DMS153 treated with DMSO at 0.1 percent for 48 hours (cell line): ENCODE data around the gene C21orf58.

Experiments
- DNase-seq: peaks from one replicate; lab custom pipeline; 2025; ENCODE audit not compliant: unreplicated experiment; lab: John Stamatoyannopoulos, UW

C21orf58 gene

GRCh38 chr21:46297338-46298271 lies 26.1 kb downstream of the C21orf58 start:
- DNase-seq, result no peak

- peak; percentile 45 for DNase-seq
These were observed 27.5 kb downstream of the C21orf58 start for GRCh38 chr21:46295996-46296752.

- DNase-seq, result no peak
These were observed 28.4 kb downstream of the C21orf58 start for GRCh38 chr21:46295177-46295770.

- DNase-seq, result no peak
These were observed 29.0 kb downstream of the C21orf58 start for GRCh38 chr21:46294647-46295176.

GRCh38 chr21:46291561-46291960 lies 32.1 kb downstream of the C21orf58 start:
- no peak for DNase-seq

- no peak for DNase-seq
These were observed 34.0 kb downstream of the C21orf58 start for GRCh38 chr21:46289655-46290179.

- no peak for DNase-seq
These were observed 36.1 kb downstream of the C21orf58 start for GRCh38 chr21:46287541-46287940.

GRCh38 chr21:46286648-46287002 lies 37.0 kb downstream of the C21orf58 start:
- peak; percentile 42 for DNase-seq

GRCh38 chr21:46285761-46286647 lies 37.7 kb downstream of the C21orf58 start, which contains the start of gene YBEY:
Gene YBEY (plus strand): TSS chr21:46286342. CDS start chr21:46286914, 572 bp downstream.
- DNase-seq, result peak; percentile 57

- no peak for DNase-seq
These were observed 38.4 kb downstream of the C21orf58 start, which contains the start of gene MCM3AP for GRCh38 chr21:46285206-46285661. Gene MCM3AP (minus strand): TSS chr21:46285611. CDS start chr21:46285286, 325 bp downstream.

GRCh38 chr21:46284733-46285132 lies 38.9 kb downstream of the C21orf58 start:
- DNase-seq, result no peak

- DNase-seq, result peak; percentile 42
These were observed 39.5 kb downstream of the C21orf58 start for GRCh38 chr21:46284077-46284644.

GRCh38 chr21:46274797-46275390 lies 48.8 kb downstream of the C21orf58 start:
- DNase-seq, result no peak

GRCh38 chr21:46273341-46273740 lies 50.3 kb downstream of the C21orf58 start:
- DNase-seq, result no peak

GRCh38 chr21:46269466-46269865 lies 54.2 kb downstream of the C21orf58 start:
- no peak for DNase-seq

GRCh38 chr21:46268371-46268770 lies 55.3 kb downstream of the C21orf58 start:
- DNase-seq, result no peak

- no peak for DNase-seq
These were observed 56.7 kb downstream of the C21orf58 start for GRCh38 chr21:46266946-46267345.

GRCh38 chr21:46265736-46266525 lies 57.7 kb downstream of the C21orf58 start:
- DNase-seq, result no peak
